ENCODE results near the gene MAP7D1.

MAP7D1 gene

DNA sequence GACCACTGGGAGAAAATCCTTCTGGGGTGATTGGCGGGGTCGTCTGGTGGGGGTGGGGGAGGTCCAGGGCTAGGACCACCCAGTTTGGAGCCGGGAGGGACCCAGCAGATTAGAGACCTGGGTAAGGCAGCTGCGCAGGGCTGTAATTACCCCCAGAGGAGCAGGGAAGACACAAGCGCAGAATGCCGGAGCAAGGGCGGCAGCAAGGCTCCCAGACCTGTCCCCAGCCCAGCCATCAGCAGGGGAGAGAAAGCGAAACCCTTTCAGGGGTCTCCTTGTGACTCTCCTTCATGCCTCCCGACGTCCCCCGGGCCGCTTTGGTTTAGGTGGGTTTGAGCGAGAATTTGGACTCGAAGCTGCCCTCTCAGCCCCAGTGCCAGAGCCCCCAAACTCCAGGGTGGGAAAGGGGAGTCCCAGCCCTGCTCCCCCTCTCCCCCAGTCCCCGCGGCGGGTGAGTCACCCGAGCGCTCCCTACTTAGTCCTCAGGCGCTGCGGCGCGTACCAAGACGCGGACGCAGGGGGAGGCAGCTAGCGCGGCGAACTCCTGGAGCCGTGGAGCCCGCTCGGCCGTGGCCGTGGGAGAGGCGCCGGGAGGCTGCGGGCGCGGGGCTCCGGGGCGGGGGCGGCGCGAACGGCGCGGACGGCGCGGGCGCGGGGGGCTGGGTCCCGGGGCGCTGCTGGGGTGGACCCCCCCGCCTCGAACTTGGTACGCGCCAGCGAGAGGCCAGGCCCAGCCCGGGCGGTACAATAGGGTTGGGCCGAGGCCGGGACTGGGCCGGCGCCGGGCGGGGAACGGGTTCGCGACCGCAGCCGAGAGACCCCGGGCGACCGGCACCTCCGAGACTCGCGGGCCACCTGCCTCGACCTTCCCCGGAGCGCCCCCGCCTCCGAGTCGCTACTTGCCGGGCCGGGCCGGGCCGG lies at the start of gene MAP7D1:
TSS of gene MAP7D1 (plus strand) at position 753 of the 921 bp plus-strand sequence. CDS start 258 bp downstream, outside the sequence.
- Histone ChIP-seq H2AFZ (ENCODE audit: low read depth, low read length) (peak within 1 kb of the TSS; percentile 76), H3K79me2 (ENCODE audit: low read length) (peaks cover 57% of the 10 kb centered on the region), H3K9me3 (ENCODE audit: insufficient read depth, low read length) (no peaks in the 10 kb centered on the region), H3K4me2 (ENCODE audit: low read length) (peak within 1 kb of the TSS; percentile 97), H4K20me1 (ENCODE audit: insufficient read depth, low read length) (peaks cover 8% of the 10 kb centered on the region), H3K27me3 (ENCODE audit: low read depth, low read length) (no peaks in the 10 kb centered on the region), H3K9ac (ENCODE audit: low read length) (peak within 1 kb of the TSS; percentile 95), H3K4me3 (ENCODE audit: low read length) (peak within 1 kb of the TSS; percentile 88), H3K27ac (ENCODE audit: low read length) (peak within 1 kb of the TSS; percentile 78), H3K36me3 (replicated peaks; ENCODE audit: low read depth, low read length) (peaks cover 2% of the 10 kb centered on the region), H3K4me1 (ENCODE audit: low read length) (peaks cover 42% of the 10 kb centered on the region)
- TF ChIP-seq EZH2phosphoT487 (IDR thresholded peaks at IDR 0.05; ENCODE audit: low read depth) (no peak), CTCF (IDR thresholded peaks at IDR 0.05; ENCODE audit: low read depth, low read length) (no peak)

DNA sequence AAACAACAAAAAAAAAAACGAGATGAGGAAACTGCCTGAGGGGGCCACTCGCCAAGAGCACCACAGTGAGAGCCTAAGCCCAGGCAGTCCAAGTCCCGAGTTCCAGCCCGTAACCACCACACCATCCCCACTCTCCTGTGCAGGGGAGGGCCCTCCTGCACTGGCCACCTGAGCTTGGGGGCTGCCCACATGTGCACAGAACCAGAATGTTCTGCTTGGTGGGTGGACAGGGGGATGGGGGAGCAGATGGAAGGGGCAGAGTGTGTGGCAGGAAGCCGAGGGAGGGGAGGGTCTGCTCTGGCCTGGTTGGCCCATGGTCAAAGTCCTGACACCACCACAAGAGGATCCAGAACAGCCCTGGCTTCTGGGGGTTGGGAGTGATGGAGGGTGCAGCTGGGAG lies 49.7 kb upstream of the MAP7D1 start:
- Histone ChIP-seq H2AFZ (ENCODE audit: low read depth, low read length) (no peak overlapping the region), H3K4me1 (ENCODE audit: low read length) (no peaks in the 10 kb centered on the region), H3K9ac (ENCODE audit: low read length) (no peak overlapping the region), H3K27ac (ENCODE audit: low read length) (no peak overlapping the region), H3K9me3 (ENCODE audit: insufficient read depth, low read length) (no peaks in the 10 kb centered on the region), H3K4me3 (ENCODE audit: low read length) (no peak overlapping the region), H3K27me3 (ENCODE audit: low read depth, low read length) (no peaks in the 10 kb centered on the region), H3K36me3 (replicated peaks; ENCODE audit: low read depth, low read length) (no peaks in the 10 kb centered on the region), H4K20me1 (ENCODE audit: insufficient read depth, low read length) (no peaks in the 10 kb centered on the region), H3K79me2 (ENCODE audit: low read length) (no peaks in the 10 kb centered on the region), H3K4me2 (ENCODE audit: low read length) (no peak overlapping the region)
- TF ChIP-seq CTCF (IDR thresholded peaks at IDR 0.05; ENCODE audit: low read depth, low read length): no peak
- TF ChIP-seq EZH2phosphoT487 (IDR thresholded peaks at IDR 0.05; ENCODE audit: low read depth): no peak

DNA sequence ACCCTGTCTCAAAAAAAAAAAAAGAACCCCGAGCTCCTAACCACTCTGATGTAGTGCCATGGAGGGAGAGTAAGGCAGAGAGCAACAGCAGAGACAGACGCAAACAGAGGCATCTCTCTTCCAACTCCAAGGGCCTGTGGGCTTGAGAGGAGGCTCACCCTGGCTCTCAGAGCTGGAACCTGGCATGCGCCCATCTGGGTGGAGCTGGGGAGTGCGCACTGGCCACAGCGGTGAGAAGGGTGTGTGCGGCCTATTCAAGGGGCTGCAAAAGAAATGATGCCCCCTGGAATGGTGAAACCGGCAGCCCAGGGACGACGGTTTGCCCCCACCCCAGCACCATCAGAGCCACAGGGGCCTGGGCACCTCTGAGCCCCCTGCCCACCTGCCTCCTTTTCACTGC lies 48.6 kb upstream of the MAP7D1 start:
- no peak overlapping the region for H2AFZ ChIP-seq (ENCODE audit: low read depth, low read length)
- TF ChIP-seq EZH2phosphoT487 (IDR thresholded peaks at IDR 0.05; ENCODE audit: low read depth): no peak
- no peak for TF ChIP-seq CTCF (IDR thresholded peaks at IDR 0.05; ENCODE audit: low read depth, low read length)
- H3K4me3 ChIP-seq (ENCODE audit: low read length): no peak overlapping the region
- no peaks in the 10 kb centered on the region for H3K9me3 ChIP-seq (ENCODE audit: insufficient read depth, low read length)
- no peaks in the 10 kb centered on the region for H3K4me1 ChIP-seq (ENCODE audit: low read length)
- no peaks in the 10 kb centered on the region for H3K27me3 ChIP-seq (ENCODE audit: low read depth, low read length)
- H3K79me2 ChIP-seq (ENCODE audit: low read length): no peaks in the 10 kb centered on the region
- H3K4me2 ChIP-seq (ENCODE audit: low read length): no peak overlapping the region
- no peak overlapping the region for H3K27ac ChIP-seq (ENCODE audit: low read length)
- no peak overlapping the region for H3K9ac ChIP-seq (ENCODE audit: low read length)
- no peaks in the 10 kb centered on the region for H4K20me1 ChIP-seq (ENCODE audit: insufficient read depth, low read length)
- H3K36me3 ChIP-seq (replicated peaks; ENCODE audit: low read depth, low read length): no peaks in the 10 kb centered on the region

DNA sequence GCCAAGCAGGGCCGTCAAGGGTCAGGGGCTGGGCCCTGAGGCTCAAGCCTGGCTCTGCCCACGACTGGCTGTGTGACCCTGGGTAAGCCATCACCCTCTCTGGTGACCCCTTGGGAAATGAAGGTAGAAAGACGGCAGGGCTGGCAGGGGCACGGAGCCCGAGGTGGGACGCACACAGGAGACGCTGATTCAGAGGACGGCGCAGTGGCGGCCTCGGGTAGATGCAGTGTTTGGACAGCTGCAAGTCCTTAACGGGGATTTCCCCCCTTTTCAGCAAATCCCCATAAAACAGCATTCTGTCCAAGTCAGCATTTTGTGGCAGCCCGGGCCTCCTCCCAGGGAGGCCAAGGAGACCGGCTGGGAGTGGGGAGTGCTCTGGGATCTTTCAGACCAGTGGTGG lies 47.6 kb upstream of the MAP7D1 start:
- Histone ChIP-seq H3K9ac (ENCODE audit: low read length) (no peak overlapping the region), H2AFZ (ENCODE audit: low read depth, low read length) (no peak overlapping the region), H3K27me3 (ENCODE audit: low read depth, low read length) (no peaks in the 10 kb centered on the region), H3K4me2 (ENCODE audit: low read length) (no peak overlapping the region), H3K79me2 (ENCODE audit: low read length) (no peaks in the 10 kb centered on the region), H3K36me3 (replicated peaks; ENCODE audit: low read depth, low read length) (no peaks in the 10 kb centered on the region), H3K27ac (ENCODE audit: low read length) (no peak overlapping the region), H3K9me3 (ENCODE audit: insufficient read depth, low read length) (no peaks in the 10 kb centered on the region), H3K4me3 (ENCODE audit: low read length) (no peak overlapping the region), H4K20me1 (ENCODE audit: insufficient read depth, low read length) (no peaks in the 10 kb centered on the region), H3K4me1 (ENCODE audit: low read length) (no peaks in the 10 kb centered on the region)
- TF ChIP-seq CTCF (IDR thresholded peaks at IDR 0.05; ENCODE audit: low read depth, low read length) (no peak), EZH2phosphoT487 (IDR thresholded peaks at IDR 0.05; ENCODE audit: low read depth) (no peak)

All from OCI-LY3 (cell line).